ENCODE measurements around the gene HDAC4. TPM values are rescaled to one million over a fixed set of nuclear protein-coding genes. Genes with fewer than 3 reads are reported as not detected.

The HDAC4 gene
- total and polyA plus RNA-seq, 2 donors (not counting 1 experiment from before 2014, with no cell fraction given) = 13.5 to 46.0 TPM

DNA sequence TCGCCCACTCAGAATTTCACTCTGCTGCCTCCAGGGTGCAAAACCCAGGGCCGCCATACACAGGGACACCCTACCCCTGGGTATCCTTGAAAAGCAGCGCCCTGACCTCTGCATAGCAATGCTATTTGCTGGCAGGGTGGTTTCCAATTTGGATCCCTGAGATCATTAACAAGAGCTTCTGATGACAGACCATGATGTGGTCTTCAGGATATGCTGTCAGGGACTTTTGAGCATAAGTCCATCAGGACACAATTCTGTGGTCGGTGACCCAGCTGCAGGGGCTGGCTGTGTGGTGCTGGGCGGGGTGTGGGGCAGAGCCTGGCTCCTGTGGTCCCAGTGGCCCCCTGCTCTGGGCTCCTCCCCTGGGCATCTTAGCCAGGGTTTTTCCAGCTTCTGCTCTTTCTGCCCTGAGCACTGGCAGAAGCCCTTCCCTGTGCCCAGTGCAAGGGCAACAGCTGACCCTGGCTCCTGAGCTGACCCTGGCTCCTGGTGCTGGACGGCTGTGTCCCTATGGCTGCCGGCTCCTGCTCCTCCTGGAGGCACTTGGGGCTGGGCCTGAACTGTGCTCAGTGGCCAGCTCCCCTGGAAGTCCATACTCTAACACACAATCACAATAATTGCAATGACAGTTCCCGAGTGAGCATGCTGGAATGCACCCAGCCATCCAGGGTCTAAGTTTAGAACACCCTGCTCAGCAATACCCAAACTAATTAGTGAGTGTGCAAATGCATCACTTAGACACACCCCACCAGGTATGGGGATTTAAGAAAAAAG lies 271.5 kb downstream of the HDAC4 start:
- Histone ChIP-seq H3K4me2 (replicated peaks; ENCODE audit: low read depth, low read length, poor library complexity, severe bottlenecking) (no peak overlapping the region), H3K27ac (ENCODE audit: low read length in 2 of 2) (no peak overlapping the region), H3K36me3 (replicated peaks in 1 of 2; ENCODE audit: control extremely low read depth in 1 of 2, control insufficient read depth in 1 of 2, extremely low read depth in 1 of 2, insufficient read depth in 2 of 2, low read length in 1 of 2) (peaks cover 4 to 35% of the 10 kb centered on the region in 2 experiments), H2AFZ (ENCODE audit: insufficient read depth, low read depth, low read length, poor library complexity, severe bottlenecking) (no peak overlapping the region), H4K20me1 (ENCODE audit: control insufficient read depth, insufficient read depth, low read length, poor library complexity, severe bottlenecking) (no peaks in the 10 kb centered on the region), H3K79me2 (ENCODE audit: control insufficient read depth, insufficient read depth, low read length) (no peaks in the 10 kb centered on the region), H3K4me1 (ENCODE audit: control insufficient read depth in 2 of 2, insufficient read depth in 2 of 2, low read length in 2 of 2) (no peaks in the 10 kb centered on the region), H3K9me3 (ENCODE audit: control extremely low read depth in 1 of 3, control insufficient read depth in 2 of 3, insufficient read depth in 1 of 3, low read length in 2 of 3) (peaks cover 0 to 7% (median 0%) of the 10 kb centered on the region in 3 donors), H3K4me3 (ENCODE audit: control extremely low read depth in 1 of 5, extremely low read depth in 1 of 5, insufficient read depth in 1 of 5, low read depth in 2 of 5, low read length in 4 of 5) (no peak overlapping the region), H3K9ac (ENCODE audit: low read length) (no peak overlapping the region), H3K27me3 (replicated peaks in 1 of 4; ENCODE audit: control extremely low read depth in 1 of 4, control insufficient read depth in 3 of 4, insufficient read depth in 4 of 4, low read length in 3 of 4) (no peaks in the 10 kb centered on the region)
- 99% methylated on average over 7 of the region's 8 CpGs for WGBS (ENCODE audit: insufficient coverage)
- ATAC-seq (ENCODE audit: low read depth) (no peak), DNase-seq (no peak)
- H3K27me3 Mint-ChIP-seq = no peaks in the 10 kb centered on the region
- ChIA-PET CTCF (no interaction called here), POLR2A (no interaction called here)
- H3K4me1 Mint-ChIP-seq = no peaks in the 10 kb centered on the region
- intact Hi-C loops (cut with micrococcal nuclease) = no loop called here
- H3K4me3 Mint-ChIP-seq = no peak overlapping the region
- no peaks in the 10 kb centered on the region for H3K9me3 Mint-ChIP-seq (ENCODE audit: insufficient read depth)
- TF ChIP-seq, protein P1, sequence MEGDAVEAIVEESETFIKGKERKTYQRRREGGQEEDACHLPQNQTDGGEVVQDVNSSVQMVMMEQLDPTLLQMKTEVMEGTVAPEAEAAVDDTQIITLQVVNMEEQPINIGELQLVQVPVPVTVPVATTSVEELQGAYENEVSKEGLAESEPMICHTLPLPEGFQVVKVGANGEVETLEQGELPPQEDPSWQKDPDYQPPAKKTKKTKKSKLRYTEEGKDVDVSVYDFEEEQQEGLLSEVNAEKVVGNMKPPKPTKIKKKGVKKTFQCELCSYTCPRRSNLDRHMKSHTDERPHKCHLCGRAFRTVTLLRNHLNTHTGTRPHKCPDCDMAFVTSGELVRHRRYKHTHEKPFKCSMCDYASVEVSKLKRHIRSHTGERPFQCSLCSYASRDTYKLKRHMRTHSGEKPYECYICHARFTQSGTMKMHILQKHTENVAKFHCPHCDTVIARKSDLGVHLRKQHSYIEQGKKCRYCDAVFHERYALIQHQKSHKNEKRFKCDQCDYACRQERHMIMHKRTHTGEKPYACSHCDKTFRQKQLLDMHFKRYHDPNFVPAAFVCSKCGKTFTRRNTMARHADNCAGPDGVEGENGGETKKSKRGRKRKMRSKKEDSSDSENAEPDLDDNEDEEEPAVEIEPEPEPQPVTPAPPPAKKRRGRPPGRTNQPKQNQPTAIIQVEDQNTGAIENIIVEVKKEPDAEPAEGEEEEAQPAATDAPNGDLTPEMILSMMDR (IDR thresholded peaks at IDR 0.05) = no peak
- TF ChIP-seq EZH2 (IDR thresholded peaks at IDR 0.05; ENCODE audit: borderline replicate concordance, insufficient read depth, low read depth, low read length, poor library complexity, severe bottlenecking) = no peak
- no peak overlapping the region for H3K27ac Mint-ChIP-seq

DNA sequence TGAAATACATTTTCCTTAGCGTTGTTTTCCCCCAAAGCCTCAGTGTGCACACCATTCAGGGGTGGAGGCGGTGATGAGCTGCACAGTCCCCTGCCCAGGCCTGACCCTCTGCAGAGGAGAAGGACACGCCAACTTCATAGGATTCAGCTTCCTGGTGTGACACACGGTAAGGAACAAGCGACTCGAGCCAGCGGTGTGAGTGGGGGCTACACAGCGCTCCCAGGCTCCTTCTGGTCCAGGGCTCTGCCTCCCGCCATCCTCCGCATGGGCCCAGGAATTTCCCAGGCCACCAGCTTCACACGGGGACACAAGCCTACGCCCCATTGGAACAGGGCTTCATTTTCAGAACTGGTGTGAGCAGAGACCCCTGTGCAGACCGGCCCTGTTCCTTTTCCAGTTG lies 272.1 kb downstream of the HDAC4 start:
- no peak for TF ChIP-seq EZH2 (IDR thresholded peaks at IDR 0.05; ENCODE audit: borderline replicate concordance, insufficient read depth, low read depth, low read length, poor library complexity, severe bottlenecking)
- TF ChIP-seq, protein P1 (IDR thresholded peaks at IDR 0.05) = no peak
- no peak overlapping the region for H3K27ac Mint-ChIP-seq
- Histone ChIP-seq H3K4me2 (replicated peaks; ENCODE audit: low read depth, low read length, poor library complexity, severe bottlenecking) (no peak overlapping the region), H4K20me1 (ENCODE audit: control insufficient read depth, insufficient read depth, low read length, poor library complexity, severe bottlenecking) (no peaks in the 10 kb centered on the region), H3K4me3 (ENCODE audit: control extremely low read depth in 1 of 5, extremely low read depth in 1 of 5, insufficient read depth in 1 of 5, low read depth in 2 of 5, low read length in 4 of 5) (no peak overlapping the region), H2AFZ (ENCODE audit: insufficient read depth, low read depth, low read length, poor library complexity, severe bottlenecking) (no peak overlapping the region), H3K36me3 (replicated peaks in 1 of 2; ENCODE audit: control extremely low read depth in 1 of 2, control insufficient read depth in 1 of 2, extremely low read depth in 1 of 2, insufficient read depth in 2 of 2, low read length in 1 of 2) (peaks cover 4 to 29% of the 10 kb centered on the region in 2 experiments), H3K9me3 (ENCODE audit: control extremely low read depth in 1 of 3, control insufficient read depth in 2 of 3, insufficient read depth in 1 of 3, low read length in 2 of 3) (peaks cover 0 to 9% (median 0%) of the 10 kb centered on the region in 3 donors), H3K9ac (ENCODE audit: low read length) (no peak overlapping the region), H3K4me1 (ENCODE audit: control insufficient read depth in 2 of 2, insufficient read depth in 2 of 2, low read length in 2 of 2) (no peaks in the 10 kb centered on the region), H3K27ac (ENCODE audit: low read length in 2 of 2) (no peak overlapping the region), H3K79me2 (ENCODE audit: control insufficient read depth, insufficient read depth, low read length) (no peaks in the 10 kb centered on the region), H3K27me3 (replicated peaks in 1 of 4; ENCODE audit: control extremely low read depth in 1 of 4, control insufficient read depth in 3 of 4, insufficient read depth in 4 of 4, low read length in 3 of 4) (no peaks in the 10 kb centered on the region)
- POLR2A ChIA-PET = no interaction called here
- no peaks in the 10 kb centered on the region for H3K4me1 Mint-ChIP-seq
- WGBS (ENCODE audit: insufficient coverage) = 96% methylated on average over 13 of the region's 13 CpGs
- no peak for DNase-seq
- no peaks in the 10 kb centered on the region for H3K9me3 Mint-ChIP-seq (ENCODE audit: insufficient read depth)
- H3K4me3 Mint-ChIP-seq = no peak overlapping the region
- CTCF ChIA-PET = no interaction called here
- intact Hi-C loops (cut with micrococcal nuclease) = no loop called here
- H3K27me3 Mint-ChIP-seq = no peaks in the 10 kb centered on the region
- ATAC-seq (ENCODE audit: low read depth) = no peak
